Naive thymus-derived CD4-positive, alpha-beta T cell (primary cell): ENCODE data around the gene INPP5A. TPM values are rescaled to one million over a fixed set of nuclear protein-coding genes. Genes with fewer than 3 reads are reported as not detected.
"Not testable (repeated sequence)": the region's sequence is repeated elsewhere in the genome, so short reads cannot be mapped to it uniquely, and the experiment has no call there.

Experiments used
- ATAC-seq: fragments of 150-1000 bp; cut with Tn5 transposase; 2 replicates; pipeline ENCODE4 v1.10.0; 2021; ENCODE audit warnings: mild to moderate bottlenecking, moderate library complexity
- CTCF ChIA-PET: fragments of 350-600 bp; sonication (Branson Sonifier 250); formaldehyde crosslinking; loops from one replicate; lab custom pipeline; 2021; ENCODE audit warnings: antibody characterized with exemption; lab: Charles Lee
- POLR2A ChIA-PET: fragments of 350-600 bp; sonication (Branson Sonifier 250); formaldehyde crosslinking; loops from one replicate; lab custom pipeline; 2021; ENCODE audit warnings: antibody characterized with exemption, inconsistent platforms; lab: Charles Lee
- DNase-seq, 9 donors: peaks; one replicate each; pipeline versions ENCODE4 v3.0.0 to v3.0.0-alpha.2; 2020 to 2022; ENCODE audit warnings: mixed read lengths in 1 of 9
- H3K27ac ChIP-seq: one replicate; pipeline ENCODE4 v1.7.0; 2013; ENCODE audit warnings: mild to moderate bottlenecking, low read depth, low read length, moderate library complexity
- H3K27me3 ChIP-seq, 2 donors: one replicate each; pipeline ENCODE4 v1.7.0; 2013; ENCODE audit warnings: low read length in 2 of 2, mild to moderate bottlenecking in 2 of 2, moderate library complexity in 2 of 2; ENCODE audit not compliant: control insufficient read depth in 2 of 2, insufficient read depth in 2 of 2
- H3K36me3 ChIP-seq, 3 experiments: 1 replicate in 2 of 3; 2 replicates in 1 of 3; pipeline ENCODE4 v1.7.0; 2013; ENCODE audit warnings: low read length in 3 of 3, mild to moderate bottlenecking in 3 of 3, moderate library complexity in 1 of 3; ENCODE audit not compliant: insufficient read depth in 3 of 3, control insufficient read depth in 2 of 3
- H3K4me1 ChIP-seq, 2 donors: one replicate each; pipeline ENCODE4 v1.7.0; 2013; ENCODE audit warnings: low read length in 2 of 2, mild to moderate bottlenecking in 2 of 2, moderate library complexity in 1 of 2; ENCODE audit not compliant: control insufficient read depth in 2 of 2, insufficient read depth in 2 of 2
- H3K4me3 ChIP-seq: 2 replicates; pipeline ENCODE4 v1.7.0; 2013; ENCODE audit warnings: mild to moderate bottlenecking, low read length
- H3K9me3 ChIP-seq, 3 experiments: 1 replicate in 2 of 3; 2 replicates in 1 of 3; pipeline ENCODE4 v1.7.0; 2013; ENCODE audit warnings: low read length in 3 of 3; ENCODE audit not compliant: control insufficient read depth in 2 of 3
- H3K27ac Mint-ChIP-seq, 9 donors: one replicate each; pipeline ENCODE4 v1.8.0; 2020 to 2022; ENCODE audit warnings: mixed read lengths in 9 of 9, mild to moderate bottlenecking in 8 of 9, moderate library complexity in 5 of 9, inconsistent platforms in 2 of 9
- H3K27me3 Mint-ChIP-seq, 5 donors: one replicate each; pipeline ENCODE4 v1.8.0; 2021 to 2022; ENCODE audit warnings: mixed read lengths in 5 of 5, mild to moderate bottlenecking in 1 of 5
- H3K36me3 Mint-ChIP-seq, 5 donors: one replicate each; pipeline ENCODE4 v1.8.0; 2020 to 2022; ENCODE audit warnings: mixed read lengths in 5 of 5, mild to moderate bottlenecking in 3 of 5, inconsistent platforms in 1 of 5
- H3K4me1 Mint-ChIP-seq, 7 donors: one replicate each; pipeline ENCODE4 v1.8.0; 2020 to 2022; ENCODE audit warnings: mixed read lengths in 7 of 7, mild to moderate bottlenecking in 3 of 7, inconsistent platforms in 1 of 7
- H3K4me3 Mint-ChIP-seq, 10 donors: one replicate each; pipeline ENCODE4 v1.8.0; 2020 to 2022; ENCODE audit warnings: mild to moderate bottlenecking in 10 of 10, mixed read lengths in 10 of 10, moderate library complexity in 6 of 10, inconsistent platforms in 2 of 10
- H3K9me3 Mint-ChIP-seq, 11 donors: one replicate each; pipeline ENCODE4 v1.8.0; 2020 to 2022; ENCODE audit warnings: mixed read lengths in 11 of 11, mild to moderate bottlenecking in 4 of 11, inconsistent platforms in 1 of 11, moderate library complexity in 1 of 11
- intact Hi-C, 2 donors: fragments of 100-400 bp; cut with micrococcal nuclease; formaldehyde crosslinking; loops; one replicate each; pipeline ENCODE4 v1.15.1; 2023
- polyA plus RNA-seq, 2 donors: library from polyadenylated mRNA; unstranded; fragments of 300-500 nt; fragmentation: Illumina TruSeq; gene quantifications; one replicate each; pipeline ENCODE4 v1.2.3, GENCODE V29; 2021
- total RNA-seq, 6 experiments: library from RNA in 5 of 6; stranded (reverse) in 5 of 6; gene quantifications; 1 replicate in 5 of 6; 2 replicates in 1 of 6; pipeline ENCODE4 v1.2.3 and lab custom pipeline; 2021 to 2026

Gene INPP5A
- total and polyA plus RNA-seq, 7 experiments from 2014 or later = 0.97 to 30.7 (median 25.0) TPM

DNA sequence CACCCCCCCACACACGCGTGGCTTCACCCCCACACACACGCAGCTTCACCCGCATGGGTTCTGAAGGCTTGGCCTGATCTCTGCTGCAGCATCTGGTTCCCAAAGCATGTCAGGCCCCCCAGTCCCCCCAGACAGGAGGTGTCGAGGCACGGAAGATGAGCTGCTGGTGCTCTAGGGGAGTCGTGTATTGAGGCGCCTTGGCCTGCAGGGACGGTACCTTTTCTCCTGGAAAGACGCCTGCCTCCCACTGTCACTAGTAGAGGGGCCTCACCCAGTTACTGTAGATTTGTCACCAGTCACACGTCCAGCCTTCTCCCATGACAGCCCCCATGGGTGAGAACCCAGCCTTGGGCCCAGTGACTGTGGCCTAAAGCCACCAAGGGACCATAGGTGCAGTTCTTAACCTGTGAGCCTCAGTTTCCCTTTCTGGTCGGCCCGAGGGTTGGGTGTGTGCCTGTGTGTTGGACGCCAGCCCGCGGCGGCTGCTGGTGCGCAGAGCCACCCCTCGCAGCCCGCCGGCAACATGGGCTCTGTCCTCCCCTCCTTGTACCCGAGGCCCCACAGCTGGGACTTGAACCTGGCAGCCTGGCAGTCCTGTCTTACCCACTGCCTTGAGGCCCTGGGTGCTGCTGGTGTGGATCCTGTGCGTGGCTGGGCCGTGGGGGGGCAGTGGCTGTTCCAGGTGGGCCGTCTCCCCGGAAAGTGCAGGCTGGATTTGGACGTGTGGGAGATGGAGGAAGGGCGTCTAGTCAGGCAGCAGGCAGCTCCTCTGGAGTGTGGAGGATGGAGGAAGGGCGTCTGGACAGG is 166.6 kb downstream of the INPP5A start:
- POLR2A ChIA-PET = no interaction called here
- Mint-ChIP-seq H3K4me1 (peaks cover 0 to 6% (median 0%) of the 10 kb centered on the region in 7 donors), H3K36me3 (peaks cover 15 to 65% (median 44%) of the 10 kb centered on the region in 5 donors), H3K27ac (no peak overlapping the region), H3K4me3 (no peak overlapping the region), H3K9me3 (peaks cover 0 to 17% (median 11%) of the 10 kb centered on the region in 11 donors), H3K27me3 (no peaks in the 10 kb centered on the region)
- no peak for DNase-seq
- Histone ChIP-seq H3K9me3 (peaks cover 0 to 19% (median 0%) of the 10 kb centered on the region in 3 experiments), H3K4me3 (no peak overlapping the region), H3K4me1 (no peaks in the 10 kb centered on the region), H3K27me3 (no peaks in the 10 kb centered on the region), H3K27ac (no peak overlapping the region), H3K36me3 (peaks cover 0 to 78% (median 0%) of the 10 kb centered on the region in 3 experiments)
- intact Hi-C loops = no loop called here
- no peak for ATAC-seq
- CTCF ChIA-PET = no interaction called here

DNA sequence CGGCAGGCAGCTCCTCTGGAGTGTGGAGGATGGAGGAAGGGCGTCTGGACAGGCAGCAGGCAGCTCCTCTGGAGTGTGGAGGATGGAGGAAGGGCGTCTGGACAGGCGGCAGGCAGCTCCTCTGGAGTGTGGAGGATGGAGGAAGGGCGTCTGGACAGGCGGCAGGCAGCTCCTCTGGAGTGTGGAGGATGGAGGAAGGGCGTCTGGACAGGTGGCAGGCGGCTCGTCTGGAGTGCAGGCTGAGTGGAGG is 167.2 kb downstream of the INPP5A start:
- H3K36me3 Mint-ChIP-seq = peaks cover 15 to 66% (median 44%) of the 10 kb centered on the region in 5 donors
- H3K27ac Mint-ChIP-seq, H3K4me3 ChIP-seq, DNase-seq, H3K27ac ChIP-seq, H3K4me3 Mint-ChIP-seq, CTCF ChIA-PET, H3K27me3 ChIP-seq, ATAC-seq, POLR2A ChIA-PET, H3K4me1 Mint-ChIP-seq, H3K27me3 Mint-ChIP-seq, H3K4me1 ChIP-seq, intact Hi-C loops: not testable (repeated sequence)
- Histone ChIP-seq H3K9me3 (peaks cover 0 to 19% (median 0%) of the 10 kb centered on the region in 3 experiments), H3K36me3 (peaks cover 0 to 77% (median 0%) of the 10 kb centered on the region in 3 experiments)
- peaks cover 0 to 17% (median 11%) of the 10 kb centered on the region in 11 donors for H3K9me3 Mint-ChIP-seq

DNA sequence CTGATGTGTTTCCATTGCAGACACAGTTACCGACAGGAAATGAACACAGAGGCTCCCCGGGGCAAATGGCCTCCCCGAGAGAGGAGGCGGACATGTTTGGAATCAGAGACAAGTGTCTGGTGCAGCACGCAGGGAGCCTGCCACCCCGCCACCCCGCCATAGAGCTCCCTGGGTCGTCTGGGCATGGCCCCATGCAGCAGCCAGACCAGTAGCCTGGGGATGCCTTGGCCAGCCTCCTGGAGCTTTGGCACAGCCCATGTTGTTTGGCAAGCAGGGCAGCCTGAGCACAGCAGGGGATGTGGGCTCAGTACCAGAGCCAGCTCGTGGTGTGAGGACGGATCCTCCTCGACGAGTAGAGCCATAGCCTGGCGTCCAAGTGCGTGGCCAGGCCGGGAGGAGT is 167.6 kb downstream of the INPP5A start:
- H3K27ac Mint-ChIP-seq = no peak overlapping the region
- ChIA-PET CTCF (no interaction called here), POLR2A (no interaction called here)
- H3K27me3 ChIP-seq = no peaks in the 10 kb centered on the region
- intact Hi-C loops = no loop called here
- no peaks in the 10 kb centered on the region for H3K4me1 ChIP-seq
- peaks cover 0 to 6% (median 0%) of the 10 kb centered on the region in 7 donors for H3K4me1 Mint-ChIP-seq
- H3K27ac ChIP-seq = no peak overlapping the region
- H3K9me3 Mint-ChIP-seq = peaks cover 0 to 17% (median 11%) of the 10 kb centered on the region in 11 donors
- H3K27me3 Mint-ChIP-seq = no peaks in the 10 kb centered on the region
- no peak overlapping the region for H3K4me3 Mint-ChIP-seq
- DNase-seq = no peak
- ATAC-seq = no peak
- H3K36me3 ChIP-seq = peaks cover 0 to 77% (median 0%) of the 10 kb centered on the region in 3 experiments
- H3K9me3 ChIP-seq = peaks cover 0 to 19% (median 0%) of the 10 kb centered on the region in 3 experiments
- no peak overlapping the region for H3K4me3 ChIP-seq
- peaks cover 15 to 70% (median 48%) of the 10 kb centered on the region in 5 donors for H3K36me3 Mint-ChIP-seq

DNA sequence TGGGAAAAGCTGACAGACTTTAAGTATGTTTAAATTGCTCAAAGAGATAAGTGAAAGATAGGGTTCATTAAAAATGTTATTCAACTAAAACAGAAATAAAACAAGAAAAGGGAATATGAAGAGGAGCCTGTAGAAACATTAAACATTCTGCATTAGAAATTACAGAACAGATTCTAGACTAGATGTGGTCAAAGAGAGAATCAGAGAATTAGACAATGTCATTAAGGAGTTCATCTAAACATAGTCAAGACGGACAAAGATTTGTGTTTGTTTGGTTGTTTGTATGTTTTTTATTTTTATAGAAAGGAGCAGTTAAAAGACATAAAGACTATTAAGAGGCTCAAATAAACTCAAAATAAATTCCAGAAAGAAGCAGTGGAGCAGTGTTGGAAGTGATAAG is 168.4 kb downstream of the INPP5A start:
- H3K9me3 Mint-ChIP-seq = peaks cover 0 to 17% (median 11%) of the 10 kb centered on the region in 11 donors
- Histone ChIP-seq H3K27me3 (no peaks in the 10 kb centered on the region), H3K9me3 (peaks cover 0 to 19% (median 0%) of the 10 kb centered on the region in 3 experiments), H3K27ac (no peak overlapping the region), H3K4me1 (no peaks in the 10 kb centered on the region), H3K4me3 (no peak overlapping the region), H3K36me3 (peaks cover 0 to 81% (median 0%) of the 10 kb centered on the region in 3 experiments)
- intact Hi-C loops = no loop called here
- peaks cover 15 to 71% (median 49%) of the 10 kb centered on the region in 5 donors for H3K36me3 Mint-ChIP-seq
- no peak for ATAC-seq
- peaks cover 0 to 6% (median 0%) of the 10 kb centered on the region in 7 donors for H3K4me1 Mint-ChIP-seq
- no peak overlapping the region for H3K4me3 Mint-ChIP-seq
- no peak overlapping the region for H3K27ac Mint-ChIP-seq
- POLR2A ChIA-PET = no interaction called here
- H3K27me3 Mint-ChIP-seq = no peaks in the 10 kb centered on the region
- no peak for DNase-seq
- CTCF ChIA-PET = no interaction called here

DNA sequence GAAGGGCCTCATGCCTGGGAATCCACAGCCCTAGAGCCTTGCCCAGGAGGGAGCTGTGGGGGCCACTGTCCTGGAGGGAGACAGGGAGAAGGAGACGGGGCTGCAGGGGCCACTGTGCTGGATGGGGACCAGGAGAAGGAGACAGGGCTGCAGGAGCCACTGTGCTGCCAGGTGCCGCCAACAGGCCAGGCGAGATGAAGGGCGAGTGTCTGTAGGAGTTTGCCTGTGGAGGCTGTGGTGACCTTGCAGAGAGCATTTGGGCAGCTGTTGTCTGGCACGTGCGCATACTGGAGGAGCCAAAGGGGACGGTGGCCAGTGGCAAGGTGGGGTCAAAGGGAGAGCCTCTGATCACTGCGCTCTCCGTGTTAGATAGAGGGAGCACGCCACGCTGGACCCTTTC is 169.1 kb downstream of the INPP5A start:
- Mint-ChIP-seq H3K9me3 (peaks cover 0 to 17% (median 11%) of the 10 kb centered on the region in 11 donors), H3K4me3 (no peak overlapping the region), H3K27ac (peak overlapping the region in 1 of 9 donors; percentile 32), H3K27me3 (no peaks in the 10 kb centered on the region), H3K36me3 (peaks cover 15 to 74% (median 46%) of the 10 kb centered on the region in 5 donors), H3K4me1 (peaks cover 0 to 6% (median 0%) of the 10 kb centered on the region in 7 donors)
- no peaks in the 10 kb centered on the region for H3K4me1 ChIP-seq
- DNase-seq (no peak), ATAC-seq (no peak)
- intact Hi-C loops = no loop called here
- H3K27me3 ChIP-seq = no peaks in the 10 kb centered on the region
- H3K4me3 ChIP-seq = no peak overlapping the region
- H3K36me3 ChIP-seq = peaks cover 0 to 89% (median 0%) of the 10 kb centered on the region in 3 experiments
- ChIA-PET CTCF (no interaction called here), POLR2A (no interaction called here)
- no peak overlapping the region for H3K27ac ChIP-seq
- peaks cover 0 to 19% (median 0%) of the 10 kb centered on the region in 3 experiments for H3K9me3 ChIP-seq

DNA sequence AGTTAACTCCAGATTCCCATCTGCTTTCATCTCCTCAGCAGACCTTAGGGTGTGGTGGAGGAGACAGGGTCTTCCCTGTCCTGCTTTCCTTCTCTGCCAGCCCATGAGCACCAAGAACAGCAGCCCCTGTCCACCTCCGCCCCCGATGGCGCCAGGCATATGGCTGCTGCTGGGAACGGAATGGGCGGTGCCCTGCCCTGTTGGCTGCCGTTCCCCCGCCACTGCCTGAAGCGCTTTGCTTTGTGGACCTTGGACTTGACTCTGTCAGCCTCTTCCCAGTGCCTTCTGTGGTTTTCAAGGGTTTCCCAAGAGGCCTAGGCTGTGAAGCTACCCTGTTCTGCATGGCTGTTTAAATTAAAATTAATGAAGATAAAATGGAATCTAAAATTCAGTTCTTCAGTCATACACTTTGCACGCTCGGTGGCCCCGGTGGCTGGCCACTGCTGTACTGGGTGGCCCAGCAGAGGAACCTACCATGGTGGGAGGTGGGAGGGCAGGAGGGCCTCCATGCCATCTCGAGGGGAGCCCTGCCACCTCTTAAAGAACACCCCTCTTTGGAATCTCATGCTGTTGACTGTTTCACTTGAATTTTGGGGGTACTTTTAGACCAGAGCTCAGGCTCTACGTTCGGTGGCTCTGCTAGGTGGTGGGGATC is 169.7 kb downstream of the INPP5A start:
- POLR2A ChIA-PET = no interaction called here
- Mint-ChIP-seq H3K27ac (peak overlapping the region in 1 of 9 donors; percentile 32), H3K36me3 (peaks cover 15 to 75% (median 49%) of the 10 kb centered on the region in 5 donors)

More for the DNA sequence above, 169.7 kb downstream of the INPP5A start:
- no peaks in the 10 kb centered on the region for H3K4me1 ChIP-seq
- H3K4me3 ChIP-seq = no peak overlapping the region
- peaks cover 0 to 19% (median 0%) of the 10 kb centered on the region in 3 experiments for H3K9me3 ChIP-seq
- intact Hi-C loops = no loop called here
- H3K9me3 Mint-ChIP-seq = peaks cover 0 to 17% (median 11%) of the 10 kb centered on the region in 11 donors
- no peak overlapping the region for H3K4me3 Mint-ChIP-seq
- H3K27ac ChIP-seq = no peak overlapping the region
- peaks cover 0 to 4% (median 0%) of the 10 kb centered on the region in 7 donors for H3K4me1 Mint-ChIP-seq
- no peaks in the 10 kb centered on the region for H3K27me3 Mint-ChIP-seq
- H3K27me3 ChIP-seq = no peaks in the 10 kb centered on the region
- no peak for DNase-seq
- CTCF ChIA-PET = no interaction called here
- no peak for ATAC-seq
- H3K36me3 ChIP-seq = peaks cover 0 to 89% (median 0%) of the 10 kb centered on the region in 3 experiments
